Measurements from ENCODE around the gene NAALAD2. TPM values are rescaled to one million over a fixed set of nuclear protein-coding genes. Genes with fewer than 3 reads are reported as not detected.
A peak's percentile ranks its signal among the peaks of the same experiment; 100 is the strongest.
"Not testable (repeated sequence)": the region's sequence is repeated elsewhere in the genome, so short reads cannot be mapped to it uniquely, and the experiment has no call there.

NAALAD2 gene
- total and polyA plus RNA-seq, 4 donors: 0.21 to 3.3 (median 1.1) TPM

- DNase-seq (ENCODE audit: low spot score): no peak
- no peak overlapping the region for H3K27ac ChIP-seq (ENCODE audit: low read depth in 1 of 2, low read length in 2 of 2)
- TF ChIP-seq RAD21 (IDR thresholded peaks at IDR 0.05) (peak; percentile 71 to 82), TAF1 (conservative IDR thresholded peaks at IDR 0.05) (no peak), CTCF (IDR thresholded peaks at IDR 0.05; ENCODE audit: low read depth, low read length, missing input control) (peak; percentile 73)
- no peaks in the 10 kb centered on the region for H3K4me1 ChIP-seq (ENCODE audit: control insufficient read depth in 4 of 4, insufficient read depth in 4 of 4, low read length in 3 of 4)
- H3K27me3 ChIP-seq (ENCODE audit: control insufficient read depth in 4 of 4, insufficient read depth in 4 of 4, low read length in 3 of 4): no peaks in the 10 kb centered on the region
- H3K9ac ChIP-seq (ENCODE audit: low read depth in 1 of 2, low read length in 2 of 2): no peak overlapping the region
- H3K4me3 ChIP-seq (ENCODE audit: low read depth in 1 of 3, low read length in 3 of 3): no peak overlapping the region
- peaks cover 6 to 43% (median 29%) of the 10 kb centered on the region in 4 donors for H3K36me3 ChIP-seq (ENCODE audit: control insufficient read depth in 4 of 4, insufficient read depth in 3 of 4, low read depth in 1 of 4, low read length in 3 of 4)
- H3K9me3 ChIP-seq (ENCODE audit: control insufficient read depth in 4 of 4, low read length in 3 of 4): no peaks in the 10 kb centered on the region
- WGBS: 21% methylated on average over 3 of the region's 3 CpGs
Measured at GRCh38 chr11:90204832-90205646, 70.6 kb downstream of the NAALAD2 start.

GRCh38 chr11:90207992-90208391 lies 73.5 kb downstream of the NAALAD2 start:
- not testable (repeated sequence) for H3K4me1 ChIP-seq (ENCODE audit: control insufficient read depth in 4 of 4, insufficient read depth in 4 of 4, low read length in 3 of 4); H3K9ac ChIP-seq (ENCODE audit: low read depth in 1 of 2, low read length in 2 of 2); H3K27me3 ChIP-seq (ENCODE audit: control insufficient read depth in 4 of 4, insufficient read depth in 4 of 4, low read length in 3 of 4); DNase-seq (ENCODE audit: low spot score); H3K4me3 ChIP-seq (ENCODE audit: low read depth in 1 of 3, low read length in 3 of 3); H3K9me3 ChIP-seq (ENCODE audit: control insufficient read depth in 4 of 4, low read length in 3 of 4); H3K27ac ChIP-seq (ENCODE audit: low read depth in 1 of 2, low read length in 2 of 2)
- peaks cover 7 to 56% (median 29%) of the 10 kb centered on the region in 4 donors for H3K36me3 ChIP-seq (ENCODE audit: control insufficient read depth in 4 of 4, insufficient read depth in 3 of 4, low read depth in 1 of 4, low read length in 3 of 4)
- 89% methylated on average over 10 of the region's 10 CpGs for WGBS

- Histone ChIP-seq H3K36me3 (ENCODE audit: control insufficient read depth in 4 of 4, insufficient read depth in 3 of 4, low read depth in 1 of 4, low read length in 3 of 4) (peaks cover 7 to 59% (median 33%) of the 10 kb centered on the region in 4 donors), H3K9ac (ENCODE audit: low read depth in 1 of 2, low read length in 2 of 2) (no peak overlapping the region), H3K27me3 (ENCODE audit: control insufficient read depth in 4 of 4, insufficient read depth in 4 of 4, low read length in 3 of 4) (no peaks in the 10 kb centered on the region), H3K4me1 (ENCODE audit: control insufficient read depth in 4 of 4, insufficient read depth in 4 of 4, low read length in 3 of 4) (no peaks in the 10 kb centered on the region), H3K9me3 (ENCODE audit: control insufficient read depth in 4 of 4, low read length in 3 of 4) (no peaks in the 10 kb centered on the region), H3K27ac (ENCODE audit: low read depth in 1 of 2, low read length in 2 of 2) (no peak overlapping the region), H3K4me3 (ENCODE audit: low read depth in 1 of 3, low read length in 3 of 3) (no peak overlapping the region)
- DNase-seq (ENCODE audit: low spot score): no peak
- WGBS: 97% methylated on average over 2 of the region's 2 CpGs
- TF ChIP-seq FOXA2 (IDR thresholded peaks at IDR 0.05) (no peak), ATF3 (IDR thresholded peaks at IDR 0.05) (no peak), SP1 (IDR thresholded peaks at IDR 0.05) (no peak)
Measured at GRCh38 chr11:90208857-90209256, 74.4 kb downstream of the NAALAD2 start.

GRCh38 chr11:90213322-90213721 lies 78.9 kb downstream of the NAALAD2 start:
- Histone ChIP-seq H3K4me1 (ENCODE audit: control insufficient read depth in 4 of 4, insufficient read depth in 4 of 4, low read length in 3 of 4) (no peaks in the 10 kb centered on the region), H3K9ac (ENCODE audit: low read depth in 1 of 2, low read length in 2 of 2) (no peak overlapping the region), H3K9me3 (ENCODE audit: control insufficient read depth in 4 of 4, low read length in 3 of 4) (no peaks in the 10 kb centered on the region), H3K36me3 (ENCODE audit: control insufficient read depth in 4 of 4, insufficient read depth in 3 of 4, low read depth in 1 of 4, low read length in 3 of 4) (peaks cover 7 to 39% (median 21%) of the 10 kb centered on the region in 4 donors), H3K27me3 (ENCODE audit: control insufficient read depth in 4 of 4, insufficient read depth in 4 of 4, low read length in 3 of 4) (no peaks in the 10 kb centered on the region), H3K4me3 (ENCODE audit: low read depth in 1 of 3, low read length in 3 of 3) (no peak overlapping the region), H3K27ac (ENCODE audit: low read depth in 1 of 2, low read length in 2 of 2) (no peak overlapping the region)
- 91% methylated on average over 3 of the region's 3 CpGs for WGBS
- TF ChIP-seq TAF1 (conservative IDR thresholded peaks at IDR 0.05) (no peak), RAD21 (IDR thresholded peaks at IDR 0.05) (no peak), MAX (IDR thresholded peaks at IDR 0.05) (no peak), EGR1 (IDR thresholded peaks at IDR 0.05; ENCODE audit: low read depth in 2 of 2) (no peak), RXRA (IDR thresholded peaks at IDR 0.05) (no peak)
- no peak for DNase-seq (ENCODE audit: low spot score)

Data from liver (tissue), 9 donors.